Measurements from ENCODE around the gene KIF12. TPM values are rescaled to one million over a fixed set of nuclear protein-coding genes. Genes with fewer than 3 reads are reported as not detected.

KIF12 gene
- total and polyA plus RNA-seq, 2 experiments from 2014 or later = 4.2 to 4.3 TPM

GRCh38 chr9:114114364-114114763 is 15.3 kb upstream of the KIF12 start:
- Mint-ChIP-seq H3K27me3 (ENCODE audit: insufficient read depth, low read depth, poor library complexity) (peaks cover 5% of the 10 kb centered on the region), H3K36me3 (ENCODE audit: low read depth) (no peaks in the 10 kb centered on the region; the same call in 2 of the 3 replicates), H3K4me3 (no peak overlapping the region), H3K4me1 (peaks cover 5% of the 10 kb centered on the region; the same call in 1 of the 3 replicates), H3K27ac (no peak overlapping the region), H3K9me3 (no peaks in the 10 kb centered on the region)
- no peaks in the 10 kb centered on the region for H3K36me3 ChIP-seq (ENCODE audit: insufficient read depth)
- H2AFZ ChIP-seq = no peak overlapping the region
- no peak overlapping the region for H3K4me3 ChIP-seq
- no peaks in the 10 kb centered on the region for H3F3A ChIP-seq (replicated peaks; ENCODE audit: low read depth)
- no peaks in the 10 kb centered on the region for H3K79me2 ChIP-seq (replicated peaks; ENCODE audit: insufficient read depth)
- no peaks in the 10 kb centered on the region for H3K9me2 ChIP-seq (ENCODE audit: insufficient read depth)
- no peaks in the 10 kb centered on the region for H4K20me1 ChIP-seq (replicated peaks; ENCODE audit: insufficient read depth)
- DNase-seq (ENCODE audit: low spot score) = no peak
- no peak for TF ChIP-seq CREB1 (CRISPR knock-in tag; IDR thresholded peaks at IDR 0.05; ENCODE audit: low read depth)
- TF ChIP-seq EZH2phosphoT487 (IDR thresholded peaks at IDR 0.05; ENCODE audit: unreplicated experiment) = no peak
- TF ChIP-seq STAT1 (IDR thresholded peaks at IDR 0.05; ENCODE audit: unreplicated experiment) = no peak
- no peak for TF ChIP-seq NANOG (IDR thresholded peaks at IDR 0.05; ENCODE audit: borderline replicate concordance)
- no peak for TF ChIP-seq ZNF331 (CRISPR knock-in tag; IDR thresholded peaks at IDR 0.05; ENCODE audit: low read depth)
- TF ChIP-seq ZNF462 (CRISPR knock-in tag; IDR thresholded peaks at IDR 0.05) = no peak
- TF ChIP-seq ETS1 (IDR thresholded peaks at IDR 0.05) = no peak
- no peak for TF ChIP-seq CTCF (conservative IDR thresholded peaks at IDR 0.05; ENCODE audit: low read depth in 2 of 2)
- no peak for TF ChIP-seq JUNB (IDR thresholded peaks at IDR 0.05; ENCODE audit: unreplicated experiment)
- TF ChIP-seq EZH2 (IDR thresholded peaks at IDR 0.05; ENCODE audit: low read depth, unreplicated experiment) = no peak
- TF ChIP-seq POLR2AphosphoS5 (IDR thresholded peaks at IDR 0.05; ENCODE audit: low read depth) = no peak
- no peak for TF ChIP-seq REST (IDR thresholded peaks at IDR 0.05; ENCODE audit: unreplicated experiment)
- TF ChIP-seq ZNF114 (CRISPR knock-in tag; IDR thresholded peaks at IDR 0.05) = no peak
- no peaks in the 10 kb centered on the region for H3K27me3 ChIP-seq (ENCODE audit: insufficient read depth)
- no peaks in the 10 kb centered on the region for H3K4me1 ChIP-seq (ENCODE audit: insufficient read depth)
- no peak overlapping the region for H3K27ac ChIP-seq (ENCODE audit: low read depth)
- no peak for ATAC-seq
- H3K4me2 ChIP-seq = no peak overlapping the region
